Measurements from ENCODE around the gene C10orf120.

The C10orf120 gene

GRCh38 chr10:122660696-122661095, 39.0 kb downstream of the C10orf120 start:
- DNase-seq (ENCODE audit: low read depth): no peak

DNA sequence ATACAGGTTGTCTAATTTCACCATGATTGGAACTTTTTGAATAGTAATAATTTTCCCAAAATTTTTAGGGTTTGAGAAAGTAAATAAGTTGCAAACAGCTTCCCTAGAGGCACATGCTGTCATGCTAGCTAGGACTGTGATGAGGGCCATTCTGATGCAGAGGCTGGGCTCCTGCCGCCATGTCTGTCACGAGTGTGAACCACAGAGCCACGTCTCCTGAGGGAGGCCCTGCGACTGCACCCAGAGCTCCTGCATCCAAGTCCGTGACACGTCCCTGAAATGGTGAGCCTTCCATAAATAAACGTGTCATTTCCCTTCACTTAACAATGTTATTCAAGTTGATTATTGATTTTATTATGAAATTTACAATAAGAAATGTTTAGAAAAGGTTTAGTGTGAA, 40.0 kb downstream of the C10orf120 start:
- no peak for DNase-seq (ENCODE audit: low read depth)

- DNase-seq (ENCODE audit: low read depth): no peak
These were observed 40.5 kb downstream of the C10orf120 start for GRCh38 chr10:122659126-122659525.

DNA sequence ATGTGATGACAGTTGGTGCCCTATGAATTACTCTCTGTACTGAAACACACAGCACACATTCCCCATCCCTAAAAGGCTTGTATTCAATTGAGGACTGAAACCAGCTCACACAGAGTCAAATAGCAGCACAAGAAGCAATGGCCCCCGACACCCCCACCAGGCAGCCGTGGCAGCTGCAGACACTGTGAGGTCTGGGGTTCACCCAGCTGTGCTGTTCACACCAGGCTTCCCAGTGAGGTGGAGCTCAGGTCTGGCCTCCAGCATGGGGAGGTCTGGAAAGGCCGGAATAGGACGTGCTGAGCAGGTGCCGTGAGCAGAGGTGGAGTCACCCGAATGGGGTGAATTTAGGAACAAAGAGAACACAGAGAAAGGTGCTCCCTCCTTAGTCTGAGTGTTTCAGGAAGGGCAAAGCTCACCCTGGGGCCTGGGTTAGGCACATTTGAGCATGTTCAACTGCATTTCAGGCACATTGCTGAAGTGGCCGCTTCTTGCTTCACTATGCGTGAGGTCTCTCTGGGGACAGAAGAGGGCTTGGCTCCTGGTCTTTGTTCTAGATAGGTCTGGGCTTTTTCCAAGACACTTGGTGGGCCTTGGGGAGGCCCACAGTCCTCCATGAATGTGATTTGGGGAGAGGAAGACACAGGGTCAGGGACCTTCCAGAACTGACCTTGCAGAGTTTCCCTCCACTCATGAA, 41.1 kb downstream of the C10orf120 start:
- DNase-seq (ENCODE audit: low read depth): no peak

- no peak for DNase-seq (ENCODE audit: low read depth)
These were observed 41.9 kb downstream of the C10orf120 start for GRCh38 chr10:122657729-122658128.

GRCh38 chr10:122657255-122657654, 42.4 kb downstream of the C10orf120 start:
- DNase-seq (ENCODE audit: low read depth): no peak

DNA sequence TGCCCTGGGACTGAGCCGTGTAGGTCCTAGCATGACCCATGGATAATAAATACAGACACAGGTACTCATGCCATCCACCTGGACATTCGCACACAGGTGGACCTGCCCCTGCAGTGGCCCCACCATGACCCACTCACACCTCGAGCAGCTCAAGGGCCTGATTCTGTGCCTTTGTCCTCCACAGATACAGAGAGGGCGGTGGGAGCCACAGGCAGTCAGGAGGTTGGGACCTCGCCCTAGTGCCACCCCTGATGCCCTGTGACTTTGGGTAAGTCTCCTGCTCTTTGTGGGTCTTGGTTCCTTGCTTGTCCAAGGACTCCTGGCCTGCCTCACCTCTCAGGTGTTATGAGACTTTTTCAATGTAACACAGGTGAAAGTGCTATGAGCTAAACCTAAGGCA, 42.9 kb downstream of the C10orf120 start:
- no peak for DNase-seq (ENCODE audit: low read depth)

- no peak for DNase-seq (ENCODE audit: low read depth)
These were observed 43.3 kb downstream of the C10orf120 start for GRCh38 chr10:122656308-122656705.

GRCh38 chr10:122655524-122656307, 43.9 kb downstream of the C10orf120 start:
- DNase-seq (ENCODE audit: low read depth): no peak

DNA sequence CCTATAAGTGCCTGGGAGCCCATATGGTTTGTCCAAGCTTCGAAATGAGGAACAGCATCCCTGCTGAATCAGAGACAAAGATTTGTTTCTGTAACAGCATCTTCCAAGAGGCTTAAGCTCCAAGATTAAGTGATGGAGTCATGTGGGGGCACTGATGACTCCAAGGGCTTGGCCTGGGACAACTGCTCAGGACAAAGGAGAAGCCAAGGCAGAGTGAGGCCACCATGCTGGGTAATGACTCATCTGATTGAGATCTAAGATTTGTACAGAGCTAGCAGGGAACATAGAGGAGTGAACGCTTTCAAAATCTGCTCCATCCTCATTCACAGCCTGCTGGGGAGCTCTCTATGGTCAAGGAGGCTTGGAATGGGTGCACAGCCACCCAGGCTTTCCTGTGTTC, 49.3 kb downstream of the C10orf120 start:
- no peak for DNase-seq (ENCODE audit: low read depth)

DNA sequence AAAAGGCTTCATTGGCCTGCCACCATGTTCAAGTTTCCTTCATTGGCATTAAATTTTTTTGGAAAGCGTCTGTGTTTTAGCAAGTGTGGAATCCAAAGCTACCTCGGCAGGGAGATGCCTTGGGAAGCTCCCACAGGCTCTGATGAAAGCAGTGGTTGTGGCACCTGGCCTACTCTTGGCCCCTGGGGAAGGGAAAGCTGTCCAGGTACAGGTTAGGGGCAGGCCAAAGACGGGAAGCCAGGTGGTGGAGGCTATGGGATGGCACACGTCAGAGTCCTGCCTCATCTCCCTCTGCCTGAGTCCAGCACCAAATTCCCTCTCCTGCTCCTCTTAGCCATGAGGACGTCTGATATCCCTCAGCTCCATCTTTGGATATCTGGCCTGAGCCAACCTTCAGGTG, 49.7 kb downstream of the C10orf120 start:
- no peak for DNase-seq (ENCODE audit: low read depth)

- peak; percentile 25 for DNase-seq (ENCODE audit: low read depth)
These were observed 50.8 kb downstream of the C10orf120 start for GRCh38 chr10:122648599-122649428.
